Activated CD8-positive, alpha-beta memory T cell treated with anti-CD3 and anti-CD28 coated beads for 36 hours (primary cell): ENCODE measurements around the gene IQCE. TPM values are rescaled to one million over a fixed set of nuclear protein-coding genes. Genes with fewer than 3 reads are reported as not detected.

ENCODE experiments used
- CTCF ChIA-PET: fragments of 350-600 bp; sonication (Branson Sonifier 250); formaldehyde crosslinking; loops from one replicate; lab custom pipeline; 2021; ENCODE audit warnings: antibody characterized with exemption; lab: Charles Lee
- POLR2A ChIA-PET: fragments of 350-600 bp; sonication (Branson Sonifier 250); formaldehyde crosslinking; loops from one replicate; lab custom pipeline; 2021; ENCODE audit warnings: antibody characterized with exemption; lab: Charles Lee
- total RNA-seq, 2 experiments: library from RNA; stranded (reverse); gene quantifications; one replicate each; pipeline ENCODE4 v1.2.3, GENCODE V29; 2021

The IQCE gene
- total RNA-seq, 2 experiments from 2014 or later = 10.3 to 11.2 TPM

- POLR2A ChIA-PET = interaction anchor here (0.8 to 1.4 kb wide), 2 partner anchors 12 to 88 kb away, joined by 3 read pairs; no protein-coding TSS in a partner anchor
- CTCF ChIA-PET = interaction anchor here (1.4 to 2.7 kb wide), 3 partner anchors 38 to 86 kb away, joined by 5 to 7 read pairs (median 7); no protein-coding TSS in a partner anchor
Observed at GRCh38 chr7:2632733-2633537, 74.2 kb downstream of the IQCE start.

- ChIA-PET CTCF (interaction anchor here (1.4 to 2.3 kb wide), 3 partner anchors 10 to 85 kb away, joined by 5 to 8 read pairs (median 5); no protein-coding TSS in a partner anchor), POLR2A (interaction anchor here (0.8 kb wide), 1 partner anchor 87 kb away, joined by 3 read pairs; no protein-coding TSS in a partner anchor)
Observed at GRCh38 chr7:2633538-2634266, 74.9 kb downstream of the IQCE start.

GRCh38 chr7:2634267-2635145, 75.7 kb downstream of the IQCE start:
- ChIA-PET CTCF (interaction anchor here (2.0 to 2.3 kb wide), 2 partner anchors 9 to 11 kb away, joined by 5 to 8 read pairs; no protein-coding TSS in a partner anchor), POLR2A (no interaction called here)

- ChIA-PET CTCF (interaction anchor here (2.0 to 2.3 kb wide), 2 partner anchors 8 to 10 kb away, joined by 5 to 8 read pairs; no protein-coding TSS in a partner anchor), POLR2A (no interaction called here)
Observed at GRCh38 chr7:2635148-2635668, 76.4 kb downstream of the IQCE start.

GRCh38 chr7:2635810-2636701, 77.3 kb downstream of the IQCE start:
- ChIA-PET CTCF (interaction anchor here (0.6 to 2.3 kb wide), 2 partner anchors 9 to 75 kb away, joined by 3 to 8 read pairs; no protein-coding TSS in a partner anchor), POLR2A (no interaction called here)

- POLR2A ChIA-PET = no interaction called here
- CTCF ChIA-PET = no interaction called here
Observed at GRCh38 chr7:2637066-2637471, 78.3 kb downstream of the IQCE start.

GRCh38 chr7:2637505-2638223, 78.9 kb downstream of the IQCE start:
- CTCF ChIA-PET = no interaction called here

GRCh38 chr7:2638224-2638991, 79.6 kb downstream of the IQCE start:
- POLR2A ChIA-PET = no interaction called here
- CTCF ChIA-PET = no interaction called here

More at GRCh38 chr7:2637505-2638223, 78.9 kb downstream of the IQCE start:
- POLR2A ChIA-PET = no interaction called here

GRCh38 chr7:2639181-2639681, 80.5 kb downstream of the IQCE start:
- POLR2A ChIA-PET = no interaction called here
- CTCF ChIA-PET = no interaction called here

GRCh38 chr7:2639695-2640481, 81.1 kb downstream of the IQCE start:
- POLR2A ChIA-PET = no interaction called here

GRCh38 chr7:2640482-2640830, 81.7 kb downstream of the IQCE start:
- POLR2A ChIA-PET = no interaction called here

More at GRCh38 chr7:2639695-2640481, 81.1 kb downstream of the IQCE start:
- CTCF ChIA-PET = no interaction called here

GRCh38 chr7:2640846-2641316, 82.1 kb downstream of the IQCE start:
- ChIA-PET CTCF (no interaction called here), POLR2A (no interaction called here)

More at GRCh38 chr7:2640482-2640830, 81.7 kb downstream of the IQCE start:
- CTCF ChIA-PET = no interaction called here

- POLR2A ChIA-PET = no interaction called here
- CTCF ChIA-PET = interaction anchor here (0.6 to 0.7 kb wide), 2 partner anchors 333 to 1478 kb away, joined by 3 read pairs; no protein-coding TSS in a partner anchor
Observed at GRCh38 chr7:2641406-2642393, 82.9 kb downstream of the IQCE start.
